ENCODE data around the gene NFYB.

The NFYB gene

DNA sequence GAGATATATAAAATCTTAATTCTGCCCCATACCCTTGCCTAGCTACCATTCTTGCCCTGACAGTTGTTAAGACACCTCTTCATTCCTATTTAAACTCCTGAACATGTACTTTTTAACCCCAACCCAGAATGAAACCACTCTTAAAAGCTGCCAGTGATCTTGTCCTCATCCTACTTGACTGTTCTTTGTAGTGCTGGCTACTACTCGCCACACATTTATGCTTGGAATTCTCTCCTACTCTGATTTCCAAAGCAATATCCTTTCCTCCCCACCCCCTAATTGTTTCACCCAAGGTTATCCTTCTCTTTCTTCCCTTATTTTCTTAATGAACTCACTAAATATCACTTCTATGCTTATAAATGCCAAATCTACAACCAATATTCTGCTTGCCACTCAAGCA is 4.1 kb downstream of the NFYB start:
- H3K4me3 ChIP-seq (ENCODE audit: low read depth, low read length), result no peak overlapping the region
- TF ChIP-seq, protein P1, sequence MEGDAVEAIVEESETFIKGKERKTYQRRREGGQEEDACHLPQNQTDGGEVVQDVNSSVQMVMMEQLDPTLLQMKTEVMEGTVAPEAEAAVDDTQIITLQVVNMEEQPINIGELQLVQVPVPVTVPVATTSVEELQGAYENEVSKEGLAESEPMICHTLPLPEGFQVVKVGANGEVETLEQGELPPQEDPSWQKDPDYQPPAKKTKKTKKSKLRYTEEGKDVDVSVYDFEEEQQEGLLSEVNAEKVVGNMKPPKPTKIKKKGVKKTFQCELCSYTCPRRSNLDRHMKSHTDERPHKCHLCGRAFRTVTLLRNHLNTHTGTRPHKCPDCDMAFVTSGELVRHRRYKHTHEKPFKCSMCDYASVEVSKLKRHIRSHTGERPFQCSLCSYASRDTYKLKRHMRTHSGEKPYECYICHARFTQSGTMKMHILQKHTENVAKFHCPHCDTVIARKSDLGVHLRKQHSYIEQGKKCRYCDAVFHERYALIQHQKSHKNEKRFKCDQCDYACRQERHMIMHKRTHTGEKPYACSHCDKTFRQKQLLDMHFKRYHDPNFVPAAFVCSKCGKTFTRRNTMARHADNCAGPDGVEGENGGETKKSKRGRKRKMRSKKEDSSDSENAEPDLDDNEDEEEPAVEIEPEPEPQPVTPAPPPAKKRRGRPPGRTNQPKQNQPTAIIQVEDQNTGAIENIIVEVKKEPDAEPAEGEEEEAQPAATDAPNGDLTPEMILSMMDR (IDR thresholded peaks at IDR 0.05; ENCODE audit: control insufficient read depth, extremely low read depth, insufficient read depth), result no peak
- DNase-seq (ENCODE audit: low read depth), result no peak

DNA sequence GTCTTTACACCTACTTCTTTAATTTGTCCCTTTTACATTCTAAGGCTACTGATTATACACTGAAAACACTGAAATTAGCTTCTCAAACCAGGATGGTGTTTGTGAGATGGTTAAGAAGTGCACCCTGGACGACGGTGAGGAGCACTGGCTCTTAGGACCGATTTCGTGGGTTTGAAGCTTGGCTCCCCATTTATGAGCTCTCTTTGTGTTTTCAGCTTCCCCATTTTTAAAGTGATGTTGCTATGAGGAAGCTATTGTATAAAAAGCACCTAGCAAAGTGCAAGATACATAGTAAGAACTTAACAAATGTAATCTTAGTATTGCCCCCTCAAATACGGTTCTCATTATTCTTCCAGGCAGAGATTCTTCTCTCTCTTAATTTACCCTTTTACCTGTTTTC is 4.7 kb downstream of the NFYB start:
- TF ChIP-seq, protein P1 (IDR thresholded peaks at IDR 0.05; ENCODE audit: control insufficient read depth, extremely low read depth, insufficient read depth), result no peak
- no peak overlapping the region for H3K4me3 ChIP-seq (ENCODE audit: low read depth, low read length)

DNA sequence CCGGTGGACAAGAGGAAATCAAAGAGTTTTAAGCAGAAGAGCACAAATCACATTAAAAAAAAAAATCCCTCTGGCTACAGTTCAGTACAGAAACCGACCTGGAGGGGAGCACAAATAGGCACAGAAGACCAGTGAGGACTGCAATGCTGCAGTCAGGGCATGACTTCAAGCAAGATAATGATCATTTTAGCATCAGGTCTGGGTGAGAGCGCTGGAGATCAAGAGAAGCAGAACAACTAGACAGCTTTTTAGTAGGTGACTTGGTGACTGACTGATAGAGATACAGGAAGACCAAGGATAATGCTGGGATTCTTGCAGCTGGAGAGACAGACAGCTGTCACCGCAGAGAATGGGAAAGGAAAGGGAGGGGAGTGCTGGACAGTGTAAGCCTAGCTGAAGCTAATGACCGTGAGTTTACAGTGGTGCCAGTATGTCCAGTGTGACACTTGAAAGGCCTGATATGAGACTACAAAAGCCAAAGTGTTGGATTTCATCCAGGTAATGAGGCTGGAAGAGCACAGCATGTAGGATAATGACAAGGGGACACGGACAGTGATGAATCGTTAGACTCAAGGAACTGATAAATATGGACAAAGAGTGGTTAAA is 5.6 kb downstream of the NFYB start:
- DNase-seq (ENCODE audit: low read depth), result peak; percentile 78
- TF ChIP-seq, protein P1 (IDR thresholded peaks at IDR 0.05; ENCODE audit: control insufficient read depth, extremely low read depth, insufficient read depth), result no peak
- no peak overlapping the region for H3K4me3 ChIP-seq (ENCODE audit: low read depth, low read length)

More for the DNA sequence above, 4.7 kb downstream of the NFYB start:
- DNase-seq (ENCODE audit: low read depth), result no peak

DNA sequence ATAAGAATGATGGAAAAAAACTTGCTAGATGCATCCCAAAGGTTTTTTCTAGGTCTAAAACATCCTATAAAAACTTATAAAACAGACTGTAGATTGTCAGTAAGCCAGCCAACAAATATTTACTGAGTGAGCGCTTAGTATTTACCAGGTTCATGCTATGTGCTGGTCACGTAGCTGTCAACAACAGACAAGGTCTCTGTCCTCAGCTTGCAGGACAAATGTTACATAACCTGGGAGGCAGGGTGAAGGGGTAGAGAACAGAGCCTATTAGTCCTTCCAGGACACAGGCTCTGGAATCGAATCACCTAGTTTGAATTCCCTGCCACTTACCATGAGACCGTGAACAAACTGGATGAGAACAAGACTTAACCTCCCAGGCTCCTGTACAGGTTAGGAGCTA is 6.4 kb downstream of the NFYB start:
- no peak overlapping the region for H3K4me3 ChIP-seq (ENCODE audit: low read depth, low read length)
- DNase-seq (ENCODE audit: low read depth), result peak; percentile 76
- TF ChIP-seq, protein P1 (IDR thresholded peaks at IDR 0.05; ENCODE audit: control insufficient read depth, extremely low read depth, insufficient read depth), result no peak

DNA sequence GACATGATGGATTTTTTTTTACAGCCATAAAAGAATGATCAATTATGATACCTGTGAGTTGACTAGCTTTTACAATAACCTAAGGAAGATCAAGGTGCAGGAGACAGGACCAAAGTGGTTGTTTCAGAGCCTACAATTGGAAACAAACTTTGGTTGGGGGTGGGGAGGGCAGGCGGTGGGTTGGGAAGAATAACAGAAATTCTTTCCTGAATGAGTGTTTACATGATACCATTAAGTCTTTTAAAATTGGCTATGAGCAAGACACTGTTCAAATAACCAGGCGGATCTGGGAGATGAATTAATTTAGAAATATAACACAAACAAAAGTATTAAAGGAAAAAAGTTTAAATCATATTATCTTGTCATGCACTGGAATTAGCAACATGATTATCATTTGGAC is 7.2 kb downstream of the NFYB start:
- no peak overlapping the region for H3K4me3 ChIP-seq (ENCODE audit: low read depth, low read length)
- DNase-seq (ENCODE audit: low read depth), result no peak
- TF ChIP-seq, protein P1 (IDR thresholded peaks at IDR 0.05; ENCODE audit: control insufficient read depth, extremely low read depth, insufficient read depth), result no peak

DNA sequence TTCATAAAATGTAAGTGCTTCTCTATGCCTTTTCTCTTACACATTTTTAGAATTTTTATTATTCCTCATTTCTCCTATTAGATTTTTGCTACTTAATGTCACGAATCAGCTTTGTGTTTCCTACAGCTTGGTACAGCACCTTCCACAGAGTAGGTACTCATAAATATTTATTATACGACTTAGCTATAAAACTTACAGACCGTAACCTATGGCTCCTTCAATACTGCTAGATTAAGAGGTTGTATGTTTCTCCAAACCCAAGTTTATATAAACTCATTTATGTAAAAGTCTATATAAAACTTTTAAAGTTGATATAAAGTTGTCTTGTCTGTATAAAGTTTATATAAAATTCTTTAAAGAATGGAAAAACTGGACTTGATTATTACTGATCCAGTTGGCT is 11.5 kb downstream of the NFYB start:
- H3K4me3 ChIP-seq (ENCODE audit: low read depth, low read length), result no peak overlapping the region
- TF ChIP-seq, protein P1 (IDR thresholded peaks at IDR 0.05; ENCODE audit: control insufficient read depth, extremely low read depth, insufficient read depth), result no peak
- no peak for DNase-seq (ENCODE audit: low read depth)

DNA sequence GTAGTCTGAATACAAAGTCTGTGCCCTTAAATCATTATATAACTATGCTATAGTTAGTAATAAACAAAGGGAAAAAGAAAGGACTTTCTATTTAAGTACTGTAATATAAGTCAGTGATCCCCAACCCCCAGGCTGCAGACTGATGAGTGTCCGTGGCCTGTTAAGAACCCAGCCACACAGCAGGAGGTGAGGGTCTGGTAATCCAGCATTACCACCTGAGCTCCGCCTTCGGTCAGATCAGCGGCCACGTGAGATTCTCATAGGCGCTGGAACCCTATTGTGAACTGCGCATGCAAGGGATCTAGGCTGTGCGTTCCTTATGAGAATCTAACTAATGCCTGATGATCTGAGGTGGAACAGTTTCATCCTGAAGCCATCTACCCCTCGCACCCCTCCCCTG is 15.7 kb downstream of the NFYB start:
- no peak for DNase-seq (ENCODE audit: low read depth)
- H3K4me3 ChIP-seq (ENCODE audit: low read depth, low read length), result no peak overlapping the region
- TF ChIP-seq, protein P1 (IDR thresholded peaks at IDR 0.05; ENCODE audit: control insufficient read depth, extremely low read depth, insufficient read depth), result no peak

Measured in LNCaP clone FGC (cell line).